Measurements from ENCODE around the gene PDIK1L.

The PDIK1L gene

GRCh38 chr1:26159743-26160039 is 48.1 kb downstream of the PDIK1L start:
- H3K4me1 ChIP-seq (ENCODE audit: control insufficient read depth in 1 of 2, insufficient read depth in 1 of 2, low read depth in 1 of 2, low read length in 1 of 2): peaks cover 11 to 25% of the 10 kb centered on the region in 2 experiments
- peaks cover 99% of the 10 kb centered on the region for H3K27me3 ChIP-seq
- no peaks in the 10 kb centered on the region for H3K36me3 ChIP-seq
- no peak overlapping the region for H3K4me3 ChIP-seq (ENCODE audit: low read depth in 1 of 2, low read length in 1 of 2)
- H3K27ac ChIP-seq: no peak overlapping the region
- TF ChIP-seq, protein P1, sequence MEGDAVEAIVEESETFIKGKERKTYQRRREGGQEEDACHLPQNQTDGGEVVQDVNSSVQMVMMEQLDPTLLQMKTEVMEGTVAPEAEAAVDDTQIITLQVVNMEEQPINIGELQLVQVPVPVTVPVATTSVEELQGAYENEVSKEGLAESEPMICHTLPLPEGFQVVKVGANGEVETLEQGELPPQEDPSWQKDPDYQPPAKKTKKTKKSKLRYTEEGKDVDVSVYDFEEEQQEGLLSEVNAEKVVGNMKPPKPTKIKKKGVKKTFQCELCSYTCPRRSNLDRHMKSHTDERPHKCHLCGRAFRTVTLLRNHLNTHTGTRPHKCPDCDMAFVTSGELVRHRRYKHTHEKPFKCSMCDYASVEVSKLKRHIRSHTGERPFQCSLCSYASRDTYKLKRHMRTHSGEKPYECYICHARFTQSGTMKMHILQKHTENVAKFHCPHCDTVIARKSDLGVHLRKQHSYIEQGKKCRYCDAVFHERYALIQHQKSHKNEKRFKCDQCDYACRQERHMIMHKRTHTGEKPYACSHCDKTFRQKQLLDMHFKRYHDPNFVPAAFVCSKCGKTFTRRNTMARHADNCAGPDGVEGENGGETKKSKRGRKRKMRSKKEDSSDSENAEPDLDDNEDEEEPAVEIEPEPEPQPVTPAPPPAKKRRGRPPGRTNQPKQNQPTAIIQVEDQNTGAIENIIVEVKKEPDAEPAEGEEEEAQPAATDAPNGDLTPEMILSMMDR (IDR thresholded peaks at IDR 0.05): no peak
- no peaks in the 10 kb centered on the region for H3K9me3 ChIP-seq

GRCh38 chr1:26160527-26161414 is 49.1 kb downstream of the PDIK1L start:
- H3K4me3 ChIP-seq (ENCODE audit: low read depth in 1 of 2, low read length in 1 of 2): peak overlapping the region in 1 of 2 experiments; percentile 56
- TF ChIP-seq, protein P1 (IDR thresholded peaks at IDR 0.05): no peak
- no peak overlapping the region for H3K27ac ChIP-seq
- H3K36me3 ChIP-seq: no peaks in the 10 kb centered on the region
- no peaks in the 10 kb centered on the region for H3K9me3 ChIP-seq
- H3K4me1 ChIP-seq (ENCODE audit: control insufficient read depth in 1 of 2, insufficient read depth in 1 of 2, low read depth in 1 of 2, low read length in 1 of 2): peaks cover 11 to 25% of the 10 kb centered on the region in 2 experiments
- peaks cover 99% of the 10 kb centered on the region for H3K27me3 ChIP-seq

GRCh38 chr1:26161415-26162219 is 50.0 kb downstream of the PDIK1L start:
- Histone ChIP-seq H3K9me3 (no peaks in the 10 kb centered on the region), H3K27ac (no peak overlapping the region), H3K4me1 (ENCODE audit: control insufficient read depth in 1 of 2, insufficient read depth in 1 of 2, low read depth in 1 of 2, low read length in 1 of 2) (peaks cover 11 to 25% of the 10 kb centered on the region in 2 experiments), H3K4me3 (ENCODE audit: low read depth in 1 of 2, low read length in 1 of 2) (peak overlapping the region; percentile 33 to 56), H3K27me3 (peaks cover 99% of the 10 kb centered on the region), H3K36me3 (no peaks in the 10 kb centered on the region)
- TF ChIP-seq, protein P1 (IDR thresholded peaks at IDR 0.05): no peak

DNA sequence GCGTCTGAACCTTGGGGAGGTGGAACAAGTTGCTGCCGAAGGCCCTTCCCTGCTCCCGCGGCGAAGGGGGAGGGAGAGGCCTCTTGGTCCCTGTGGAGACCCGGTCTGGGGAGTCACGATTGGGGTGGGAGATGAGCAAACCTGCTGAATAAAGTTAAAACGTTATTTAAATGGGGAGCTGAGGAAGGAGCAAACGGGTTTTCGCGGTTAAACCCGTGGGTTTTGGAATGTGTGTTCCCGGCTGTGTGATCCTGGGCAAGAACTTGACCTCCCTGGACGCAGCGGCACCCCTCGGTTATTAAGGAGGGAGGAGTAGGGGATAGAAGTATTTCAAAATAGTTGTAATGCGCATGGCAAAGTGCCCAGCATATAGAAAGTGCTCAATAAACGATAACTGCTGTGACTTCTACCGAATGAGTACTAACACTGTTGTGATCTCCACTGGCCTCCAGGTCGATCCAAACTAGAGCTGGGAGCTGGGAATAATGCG is 50.6 kb downstream of the PDIK1L start:
- H3K36me3 ChIP-seq: no peaks in the 10 kb centered on the region
- peaks cover 96% of the 10 kb centered on the region for H3K27me3 ChIP-seq
- peaks cover 11 to 25% of the 10 kb centered on the region in 2 experiments for H3K4me1 ChIP-seq (ENCODE audit: control insufficient read depth in 1 of 2, insufficient read depth in 1 of 2, low read depth in 1 of 2, low read length in 1 of 2)
- TF ChIP-seq, protein P1 (IDR thresholded peaks at IDR 0.05): no peak
- H3K4me3 ChIP-seq (ENCODE audit: low read depth in 1 of 2, low read length in 1 of 2): peak overlapping the region; percentile 33 to 56
- H3K9me3 ChIP-seq: no peaks in the 10 kb centered on the region
- H3K27ac ChIP-seq: no peak overlapping the region

DNA sequence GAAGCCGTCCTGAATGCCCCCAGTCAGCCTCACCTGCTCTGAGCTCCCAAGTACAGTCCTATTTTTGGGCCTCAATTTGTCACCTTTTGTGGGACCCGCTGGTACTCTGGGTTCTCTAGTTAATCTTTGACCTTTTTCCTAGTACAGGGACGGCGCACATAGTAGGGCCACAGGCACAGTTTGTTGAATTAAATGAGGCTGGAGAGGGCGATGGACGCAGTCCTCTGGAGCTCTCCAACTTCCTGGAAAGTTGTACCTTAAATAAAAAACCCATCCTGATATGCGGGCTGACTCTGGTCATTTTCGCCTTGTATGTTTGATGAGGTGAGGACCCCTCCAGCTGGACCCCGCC is 52.0 kb downstream of the PDIK1L start:
- no peak overlapping the region for H3K27ac ChIP-seq
- no peaks in the 10 kb centered on the region for H3K36me3 ChIP-seq
- H3K4me3 ChIP-seq (ENCODE audit: low read depth in 1 of 2, low read length in 1 of 2): peak overlapping the region in 1 of 2 experiments; percentile 54
- peaks cover 11 to 25% of the 10 kb centered on the region in 2 experiments for H3K4me1 ChIP-seq (ENCODE audit: control insufficient read depth in 1 of 2, insufficient read depth in 1 of 2, low read depth in 1 of 2, low read length in 1 of 2)
- TF ChIP-seq, protein P1 (IDR thresholded peaks at IDR 0.05): no peak
- no peaks in the 10 kb centered on the region for H3K9me3 ChIP-seq
- H3K27me3 ChIP-seq: peaks cover 82% of the 10 kb centered on the region

Data from neutrophil (primary cell).